PC-3 (cell line): ENCODE results near the gene HIPK2. TPM values are rescaled to one million over a fixed set of nuclear protein-coding genes. Genes with fewer than 3 reads are reported as not detected.

Experiments
- ATAC-seq: fragments of 200-7000 bp; cut with Tn5 transposase; 2 replicates; pipeline ENCODE4 v1.9.1; 2020; ENCODE audit warnings: mild to moderate bottlenecking, moderate library complexity
- BruUV-seq: library from RNA; stranded (reverse); fragments of 400-500 nt; replicated peaks from 2 replicates; lab custom pipeline; 2021; lab: Mats Ljungman, UMichigan
- CTCF ChIA-PET: fragments of 300-600 bp; sonication (Branson Sonifier 250); formaldehyde crosslinking; loops from one replicate; lab custom pipeline; 2022; ENCODE audit warnings: antibody characterized with exemption; lab: Charles Lee
- POLR2A ChIA-PET: fragments of 300-600 bp; sonication (Branson Sonifier 250); formaldehyde crosslinking; loops from one replicate; lab custom pipeline; 2022; ENCODE audit warnings: antibody characterized with exemption; ENCODE audit not compliant: unreplicated experiment; lab: Charles Lee
- DNase-seq: peaks from one replicate; pipeline ENCODE4 v3.0.0-alpha.2; 2015
- H2AFZ ChIP-seq: fragments of 300-600 bp; sonication (generic); 2 replicates; pipeline ENCODE4 v1.6.0; 2016; ENCODE audit warnings: antibody characterized with exemption, low read length
- H3F3A ChIP-seq: fragments of 300-600 bp; sonication (generic); one replicate; pipeline ENCODE4 v1.6.0; 2017; ENCODE audit warnings: antibody characterized with exemption, low read length, control low read depth, mild to moderate bottlenecking; ENCODE audit not compliant: unreplicated experiment
- H3K27ac ChIP-seq: fragments of 300-600 bp; sonication (generic); 2 replicates; pipeline ENCODE4 v1.5.1; 2016; ENCODE audit warnings: mild to moderate bottlenecking, low read length
- H3K27me3 ChIP-seq: fragments of 300-600 bp; sonication (generic); 2 replicates; pipeline ENCODE4 v1.6.1; 2016; ENCODE audit warnings: low read length, mixed read lengths
- H3K36me3 ChIP-seq: fragments of 300-600 bp; sonication (generic); 2 replicates; pipeline ENCODE4 v1.6.1; 2016; ENCODE audit warnings: low read depth, mixed run types, low read length, mixed read lengths
- H3K4me1 ChIP-seq: fragments of 300-600 bp; sonication (generic); 2 replicates; pipeline ENCODE4 v1.5.1; 2016; ENCODE audit warnings: low read length; ENCODE audit not compliant: insufficient read depth
- H3K4me2 ChIP-seq: fragments of 300-600 bp; sonication (generic); 2 replicates; pipeline ENCODE4 v1.6.0; 2016; ENCODE audit warnings: low read length
- H3K4me3 ChIP-seq: fragments of 300-600 bp; sonication (generic); 2 replicates; pipeline ENCODE4 v1.5.1; 2016; ENCODE audit warnings: mild to moderate bottlenecking, low read length, mixed read lengths
- H3K79me2 ChIP-seq: fragments of 300-600 bp; sonication (generic); 2 replicates; pipeline ENCODE4 v1.6.1; 2017; ENCODE audit warnings: low read length, mixed read lengths
- H3K9ac ChIP-seq: fragments of 300-600 bp; sonication (generic); 2 replicates; pipeline ENCODE4 v1.6.0; 2016; ENCODE audit warnings: mild to moderate bottlenecking, low read length
- H3K9me2 ChIP-seq: fragments of 300-600 bp; sonication (generic); replicated peaks from 2 replicates; pipeline ENCODE4 v1.6.1; 2016; ENCODE audit warnings: mixed run types, low read length, mixed read lengths
- H3K9me3 ChIP-seq: fragments of 300-600 bp; sonication (generic); 2 replicates; pipeline ENCODE4 v1.6.1; 2016; ENCODE audit warnings: low read length, mixed read lengths
- H4K20me1 ChIP-seq: fragments of 300-600 bp; sonication (generic); 2 replicates; pipeline ENCODE4 v1.6.1; 2016; ENCODE audit warnings: low read length, mixed read lengths
- CTCF ChIP-seq: fragments of 300-600 bp; sonication (generic); conservative IDR thresholded peaks from 2 replicates; pipeline ENCODE4 v1.5.1; 2017; ENCODE audit warnings: antibody characterized with exemption, low read depth, mild to moderate bottlenecking, low read length
- EZH2 ChIP-seq: fragments of 300-600 bp; sonication (generic); IDR thresholded peaks from one replicate; pipeline ENCODE4 v1.6.1; 2017; ENCODE audit warnings: antibody characterized with exemption, mild to moderate bottlenecking, low read length; ENCODE audit not compliant: unreplicated experiment
- EZH2phosphoT487 ChIP-seq: fragments of 300-600 bp; sonication (generic); IDR thresholded peaks from 2 replicates; pipeline ENCODE4 v1.6.1; 2018; ENCODE audit warnings: mild to moderate bottlenecking, antibody characterized with exemption, low read length, borderline replicate concordance
- intact Hi-C: fragments of 100-400 bp; cut with micrococcal nuclease; formaldehyde crosslinking; loops from 2 replicates; pipeline ENCODE4 v1.9.0; 2023
- total RNA-seq: library from RNA; depleted of rRNA; stranded (reverse); fragments of >200 nt; gene quantifications from 2 replicates; pipeline ENCODE4 v1.2.3, GENCODE V29; 2014

HIPK2 gene
- total RNA-seq, 1 experiment from 2014 or later, result 38.1 TPM

GRCh38 chr7:139743967-139744767, 33.6 kb downstream of the HIPK2 start:
- Histone ChIP-seq H3K9ac (no peak overlapping the region), H3K4me2 (no peak overlapping the region), H3K36me3 (peaks cover 25% of the 10 kb centered on the region; the same call in 1 of the 2 replicates), H2AFZ (no peak overlapping the region), H3K4me3 (no peak overlapping the region), H3K9me3 (no peaks in the 10 kb centered on the region), H3K4me1 (peaks cover 36% of the 10 kb centered on the region), H3K27ac (no peak overlapping the region), H3K79me2 (peaks cover 100% of the 10 kb centered on the region), H4K20me1 (peaks cover 65% of the 10 kb centered on the region), H3K9me2 (no peaks in the 10 kb centered on the region), H3F3A (no peaks in the 10 kb centered on the region), H3K27me3 (no peaks in the 10 kb centered on the region)
- no peak for DNase-seq
- BruUV-seq, result no TSS peak
- ChIA-PET POLR2A (no interaction called here), CTCF (no interaction called here)
- ATAC-seq, result no peak
- intact Hi-C loops, result no loop called here
- no peak for TF ChIP-seq CTCF
- no peak for TF ChIP-seq EZH2phosphoT487
- TF ChIP-seq EZH2, result no peak

- ChIA-PET POLR2A (no interaction called here), CTCF (no interaction called here)
- intact Hi-C loops, result no loop called here
- BruUV-seq, result no TSS peak
- ATAC-seq (no peak), DNase-seq (no peak)
- Histone ChIP-seq H3K4me2 (no peak overlapping the region), H3K27ac (no peak overlapping the region), H3K9me3 (no peaks in the 10 kb centered on the region), H3K36me3 (peaks cover 23% of the 10 kb centered on the region; the same call in 1 of the 2 replicates), H4K20me1 (peaks cover 59% of the 10 kb centered on the region), H3K9ac (no peak overlapping the region), H3K79me2 (peaks cover 100% of the 10 kb centered on the region), H3F3A (no peaks in the 10 kb centered on the region), H3K4me1 (peaks cover 37% of the 10 kb centered on the region), H3K27me3 (no peaks in the 10 kb centered on the region), H3K9me2 (no peaks in the 10 kb centered on the region), H2AFZ (no peak overlapping the region), H3K4me3 (no peak overlapping the region)
- TF ChIP-seq EZH2phosphoT487 (no peak), EZH2 (no peak), CTCF (no peak)
Observed at GRCh38 chr7:139743267-139743966, 34.4 kb downstream of the HIPK2 start.
